Thoracic aorta (tissue), 2 donors: ENCODE data around the gene PRKN. TPM values are rescaled to one million over a fixed set of nuclear protein-coding genes. Genes with fewer than 3 reads are reported as not detected.

ENCODE experiments used
- ATAC-seq: fragments of 150-250 bp; one replicate; pipeline ENCODE4 v1.8.0; 2017; ENCODE audit warnings: low read depth; ENCODE audit not compliant: insufficient number of reproducible peaks, low FRiP score
- DNase-seq: peaks from one replicate; pipeline ENCODE4 v3.0.0-alpha.2; 2020; ENCODE audit warnings: low spot score
- H3K27ac ChIP-seq, 2 donors: fragments of 200-600 bp; sonication (generic); 1 replicate in 1 of 2; 2 replicates in 1 of 2; pipeline ENCODE4 v1.5.1; 2016; ENCODE audit warnings: mild to moderate bottlenecking in 2 of 2, moderate library complexity in 2 of 2
- H3K27me3 ChIP-seq: fragments of 200-600 bp; sonication (generic); replicated peaks from 2 replicates; pipeline ENCODE4 v1.6.0; 2016; ENCODE audit warnings: mild to moderate bottlenecking; ENCODE audit not compliant: insufficient read depth
- H3K36me3 ChIP-seq: fragments of 200-600 bp; sonication (generic); one replicate; pipeline ENCODE4 v1.5.1; 2016
- H3K4me1 ChIP-seq, 2 donors: fragments of 200-600 bp; sonication (generic); 1 replicate in 1 of 2; 2 replicates in 1 of 2; pipeline versions ENCODE4 v1.5.1 to v1.6.0; 2016; ENCODE audit warnings: low read depth in 2 of 2, mild to moderate bottlenecking in 1 of 2; ENCODE audit not compliant: control insufficient read depth in 1 of 2
- H3K4me3 ChIP-seq: fragments of 200-600 bp; sonication (generic); 2 replicates; pipeline ENCODE4 v1.5.1; 2016; ENCODE audit warnings: mild to moderate bottlenecking
- H3K9me3 ChIP-seq: fragments of 200-600 bp; sonication (generic); 2 replicates; pipeline ENCODE4 v1.5.1; 2016
- CTCF ChIP-seq: fragments of 200-600 bp; sonication (generic); IDR thresholded peaks from one replicate; pipeline ENCODE4 v1.5.1; 2019; ENCODE audit warnings: antibody characterized with exemption
- total RNA-seq, 2 donors: library from RNA; depleted of rRNA; stranded (reverse); fragments of >200 nt; gene quantifications; one replicate each; pipeline versions ENCODE4 v1.1.0 to v1.2.3, GENCODE V29; 2016

PRKN gene
- total RNA-seq, 2 donors from 2014 or later: 10.4 to 23.8 TPM

GRCh38 chr6:162697872-162698403 lies 29.6 kb downstream of the PRKN start:
- no peaks in the 10 kb centered on the region for H3K36me3 ChIP-seq
- no peaks in the 10 kb centered on the region for H3K9me3 ChIP-seq
- H3K4me1 ChIP-seq: no peaks in the 10 kb centered on the region
- DNase-seq (no peak), ATAC-seq (no peak)
- no peak for TF ChIP-seq CTCF
- no peaks in the 10 kb centered on the region for H3K27me3 ChIP-seq
- no peak overlapping the region for H3K4me3 ChIP-seq
- H3K27ac ChIP-seq: no peak overlapping the region

GRCh38 chr6:162690158-162690557 lies 37.4 kb downstream of the PRKN start:
- DNase-seq (no peak), ATAC-seq (no peak)
- no peak for TF ChIP-seq CTCF
- H3K27me3 ChIP-seq: no peaks in the 10 kb centered on the region
- H3K9me3 ChIP-seq: no peaks in the 10 kb centered on the region
- no peaks in the 10 kb centered on the region for H3K36me3 ChIP-seq
- no peak overlapping the region for H3K27ac ChIP-seq
- H3K4me1 ChIP-seq: no peaks in the 10 kb centered on the region
- H3K4me3 ChIP-seq: no peak overlapping the region

- TF ChIP-seq CTCF: no peak
- Histone ChIP-seq H3K9me3 (no peaks in the 10 kb centered on the region), H3K36me3 (no peaks in the 10 kb centered on the region), H3K27me3 (no peaks in the 10 kb centered on the region), H3K27ac (no peak overlapping the region), H3K4me1 (peaks cover 0 to 7% of the 10 kb centered on the region in 2 donors), H3K4me3 (no peak overlapping the region)
- ATAC-seq (no peak), DNase-seq (no peak)
Observed at GRCh38 chr6:162688751-162689345, 38.7 kb downstream of the PRKN start.

- DNase-seq (no peak), ATAC-seq (no peak)
- Histone ChIP-seq H3K4me3 (no peak overlapping the region), H3K27ac (no peak overlapping the region), H3K27me3 (no peaks in the 10 kb centered on the region), H3K4me1 (peaks cover 5 to 22% of the 10 kb centered on the region in 2 donors), H3K9me3 (no peaks in the 10 kb centered on the region), H3K36me3 (no peaks in the 10 kb centered on the region)
- no peak for TF ChIP-seq CTCF
Observed at GRCh38 chr6:162685586-162685985, 42.0 kb downstream of the PRKN start.

GRCh38 chr6:162684961-162685360 lies 42.6 kb downstream of the PRKN start:
- Histone ChIP-seq H3K9me3 (no peaks in the 10 kb centered on the region), H3K4me3 (no peak overlapping the region), H3K4me1 (peaks cover 5 to 22% of the 10 kb centered on the region in 2 donors), H3K27me3 (no peaks in the 10 kb centered on the region), H3K36me3 (no peaks in the 10 kb centered on the region), H3K27ac (no peak overlapping the region)
- ATAC-seq: no peak
- no peak for DNase-seq
- no peak for TF ChIP-seq CTCF
